Smooth muscle cell of the brain vasculature (primary cell): ENCODE measurements around the gene HIBADH.

Experiments
- DNase-seq: peaks from one replicate; pipeline ENCODE4 v3.0.0-alpha.2; 2012; ENCODE audit warnings: low read depth, low spot score

HIBADH gene

GRCh38 chr7:27501001-27501400, 161.7 kb downstream of the HIBADH start:
- DNase-seq = no peak

GRCh38 chr7:27492224-27492623, 170.5 kb downstream of the HIBADH start:
- no peak for DNase-seq

GRCh38 chr7:27491534-27491933, 171.1 kb downstream of the HIBADH start:
- no peak for DNase-seq

- no peak for DNase-seq
Observed at GRCh38 chr7:27487509-27487908, 175.2 kb downstream of the HIBADH start.

- no peak for DNase-seq
Observed at GRCh38 chr7:27484451-27484850, 178.2 kb downstream of the HIBADH start.

GRCh38 chr7:27482219-27482618, 180.5 kb downstream of the HIBADH start:
- DNase-seq = no peak

- DNase-seq = no peak
Observed at GRCh38 chr7:27478556-27478955, 184.1 kb downstream of the HIBADH start.

- DNase-seq = no peak
Observed at GRCh38 chr7:27478084-27478483, 184.6 kb downstream of the HIBADH start.

GRCh38 chr7:27476493-27476892, 186.2 kb downstream of the HIBADH start:
- DNase-seq = no peak
